NCI-H2171 treated with DMSO at 0.1 percent for 48 hours (cell line): ENCODE data around the gene OR52D1.

Experiments
- DNase-seq: peaks from one replicate; lab custom pipeline; 2025; lab: John Stamatoyannopoulos, UW

OR52D1 gene

GRCh38 chr11:5514841-5515240 is 26.4 kb downstream of the OR52D1 start:
- DNase-seq = no peak

GRCh38 chr11:5516599-5516998 is 28.1 kb downstream of the OR52D1 start, which contains the start of gene UBQLNL:
UBQLNL (minus strand) TSS chr11:5516699; CDS start chr11:5516441, 258 bp downstream.
- no peak for DNase-seq

GRCh38 chr11:5521540-5521939 is 33.1 kb downstream of the OR52D1 start:
- no peak for DNase-seq

GRCh38 chr11:5522308-5522707 is 33.8 kb downstream of the OR52D1 start:
- DNase-seq = no peak

- DNase-seq = no peak
Measured at GRCh38 chr11:5524756-5525155, 36.3 kb downstream of the OR52D1 start.

- DNase-seq = no peak
Measured at GRCh38 chr11:5527716-5528115, 39.2 kb downstream of the OR52D1 start.

GRCh38 chr11:5528495-5528894 is 40.0 kb downstream of the OR52D1 start:
- DNase-seq = no peak

- no peak for DNase-seq
Measured at GRCh38 chr11:5531053-5531831, 42.8 kb downstream of the OR52D1 start.

- no peak for DNase-seq
Measured at GRCh38 chr11:5534046-5534445, 45.6 kb downstream of the OR52D1 start.

GRCh38 chr11:5536482-5536881 is 48.0 kb downstream of the OR52D1 start:
- DNase-seq = no peak
